Left lung (tissue), 10 donors: Measurements from ENCODE around the gene GREB1. TPM values are rescaled to one million over a fixed set of nuclear protein-coding genes. Genes with fewer than 3 reads are reported as not detected.
A peak's percentile ranks its signal among the peaks of the same experiment; 100 is the strongest.

Experiments
- ATAC-seq: fragments of 200-7000 bp; cut with Tn5 transposase; one replicate; pipeline ENCODE4 v1.9.1; 2020; ENCODE audit warnings: moderate library complexity
- DNase-seq, 4 donors: peaks; one replicate each; pipeline ENCODE4 v3.0.0-alpha.2; 2013 to 2020
- H3K27ac ChIP-seq, 2 donors: fragments of 200-600 bp; sonication (generic) in 1 of 2; one replicate each; pipeline versions ENCODE4 v1.5.0 to v1.8.0; 2020 to 2021
- H3K27me3 ChIP-seq, 2 donors: fragments of 200-600 bp; sonication (generic) in 1 of 2; one replicate each; pipeline versions ENCODE4 v1.5.0 to v1.8.0; 2020 to 2021
- H3K36me3 ChIP-seq, 2 donors: fragments of 200-600 bp; sonication (generic) in 1 of 2; one replicate each; pipeline versions ENCODE4 v1.5.0 to v1.8.0; 2020 to 2021
- H3K4me1 ChIP-seq, 2 donors: fragments of 200-600 bp; one replicate each; pipeline ENCODE4 v1.8.0; 2021
- H3K4me3 ChIP-seq, 2 donors: fragments of 200-600 bp; sonication (generic) in 1 of 2; one replicate each; pipeline versions ENCODE4 v1.5.0 to v1.8.0; 2020 to 2021; ENCODE audit warnings: mild to moderate bottlenecking in 1 of 2
- H3K9me3 ChIP-seq, 2 donors: fragments of 200-600 bp; sonication (generic) in 1 of 2; one replicate each; pipeline versions ENCODE4 v1.5.0 to v1.8.0; 2020 to 2021
- CTCF ChIP-seq, 2 donors: fragments of 200-600 bp; sonication (generic) in 1 of 2; IDR thresholded peaks; one replicate each; pipeline versions ENCODE4 v1.5.0 to v1.8.0; 2021; ENCODE audit warnings: antibody characterized with exemption in 2 of 2
- intact Hi-C, 2 donors: fragments of 100-400 bp; cut with DNase I; formaldehyde crosslinking; loops; one replicate each; pipeline versions ENCODE4 v1.11.2 to v1.14.2; 2022
- polyA plus RNA-seq, 6 donors: library from polyadenylated mRNA; unstranded; fragments of 120-200 nt; gene quantifications; one replicate each; pipeline ENCODE4 v1.2.1, GENCODE V29; 2013; ENCODE audit not compliant: insufficient read length in 6 of 6
- total RNA-seq, 2 donors: library from RNA; stranded (reverse); fragmentation: NEBNext Ultra II Directional; extraction: Animal tissue kit (Norgen Biotek cat#: 25700); gene quantifications; one replicate each; pipeline ENCODE4 v1.2.1, GENCODE V29; 2021
- donor health status: DM: no; HTN: yes; CAD: no.
- donor health status: DM: no; HTN: no; CAD: no.

GREB1 gene
- total and polyA plus RNA-seq, 8 donors: 1.6 to 19.1 (median 12.7) TPM

GRCh38 chr2:11672407-11672806 lies 138.6 kb downstream of the GREB1 start:
- ATAC-seq (no peak), DNase-seq (no peak)
- no peak for TF ChIP-seq CTCF (IDR thresholded peaks at IDR 0.05)
- H3K36me3 ChIP-seq: no peaks in the 10 kb centered on the region
- H3K27me3 ChIP-seq: peaks cover 13 to 90% of the 10 kb centered on the region in 2 donors
- peaks cover 0 to 6% of the 10 kb centered on the region in 2 donors for H3K4me1 ChIP-seq
- no peaks in the 10 kb centered on the region for H3K9me3 ChIP-seq
- H3K4me3 ChIP-seq: no peak overlapping the region
- intact Hi-C loops: no loop called here
- no peak overlapping the region for H3K27ac ChIP-seq

GRCh38 chr2:11674983-11675382 lies 141.1 kb downstream of the GREB1 start:
- no peak for DNase-seq
- no peaks in the 10 kb centered on the region for H3K9me3 ChIP-seq
- TF ChIP-seq CTCF (IDR thresholded peaks at IDR 0.05): no peak
- peaks cover 19 to 90% of the 10 kb centered on the region in 2 donors for H3K27me3 ChIP-seq
- peaks cover 0 to 1% of the 10 kb centered on the region in 2 donors for H3K4me1 ChIP-seq
- intact Hi-C loops: no loop called here
- ATAC-seq: no peak
- no peaks in the 10 kb centered on the region for H3K36me3 ChIP-seq
- H3K4me3 ChIP-seq: no peak overlapping the region
- no peak overlapping the region for H3K27ac ChIP-seq

- H3K4me3 ChIP-seq: no peak overlapping the region
- intact Hi-C loops: no loop called here
- H3K4me1 ChIP-seq: no peaks in the 10 kb centered on the region
- H3K27ac ChIP-seq: no peak overlapping the region
- no peak for TF ChIP-seq CTCF (IDR thresholded peaks at IDR 0.05)
- no peak for DNase-seq
- ATAC-seq: no peak
- no peaks in the 10 kb centered on the region for H3K9me3 ChIP-seq
- no peaks in the 10 kb centered on the region for H3K36me3 ChIP-seq
- H3K27me3 ChIP-seq: peaks cover 18 to 87% of the 10 kb centered on the region in 2 donors
Observed at GRCh38 chr2:11675423-11676112, 141.7 kb downstream of the GREB1 start.

GRCh38 chr2:11676640-11677039 lies 142.8 kb downstream of the GREB1 start:
- DNase-seq (no peak), ATAC-seq (peak; percentile 18)
- TF ChIP-seq CTCF (IDR thresholded peaks at IDR 0.05): no peak
- Histone ChIP-seq H3K4me3 (no peak overlapping the region), H3K36me3 (no peaks in the 10 kb centered on the region), H3K4me1 (no peaks in the 10 kb centered on the region), H3K27ac (no peak overlapping the region), H3K27me3 (peaks cover 11 to 76% of the 10 kb centered on the region in 2 donors), H3K9me3 (no peaks in the 10 kb centered on the region)
- intact Hi-C loops: no loop called here

GRCh38 chr2:11677136-11678055 lies 143.6 kb downstream of the GREB1 start:
- intact Hi-C loops: no loop called here
- Histone ChIP-seq H3K27me3 (peaks cover 11 to 69% of the 10 kb centered on the region in 2 donors), H3K9me3 (no peaks in the 10 kb centered on the region), H3K27ac (no peak overlapping the region), H3K36me3 (no peaks in the 10 kb centered on the region), H3K4me3 (no peak overlapping the region), H3K4me1 (no peaks in the 10 kb centered on the region)
- DNase-seq (no peak), ATAC-seq (no peak)
- no peak for TF ChIP-seq CTCF (IDR thresholded peaks at IDR 0.05)
